Panc1 (cell line): ENCODE data around the gene CNTN1. TPM values are rescaled to one million over a fixed set of nuclear protein-coding genes. Genes with fewer than 3 reads are reported as not detected.

Experiments used
- ATAC-seq: fragments of 200-7000 bp; cut with Tn5 transposase; 2 replicates; pipeline ENCODE4 v1.9.1; 2020; ENCODE audit warnings: mild to moderate bottlenecking, moderate library complexity
- BruUV-seq: library from RNA; stranded (reverse); fragments of 400-500 nt; replicated peaks from 2 replicates; lab custom pipeline; 2021; lab: Mats Ljungman, UMichigan
- CTCF ChIA-PET: fragments of 300-600 bp; sonication (Branson Sonifier 250); formaldehyde crosslinking; loops from one replicate; lab custom pipeline; 2022; ENCODE audit warnings: antibody characterized with exemption; lab: Charles Lee
- POLR2A ChIA-PET: fragments of 300-600 bp; sonication (Branson Sonifier 250); formaldehyde crosslinking; loops from one replicate; lab custom pipeline; 2022; ENCODE audit warnings: antibody characterized with exemption; lab: Charles Lee
- DNase-seq: peaks from one replicate; pipeline ENCODE4 v3.0.0-alpha.2; 2010; ENCODE audit warnings: low read depth, low spot score
- H3K27ac ChIP-seq: 2 replicates; pipeline ENCODE4 v1.5.1; 2011; ENCODE audit warnings: mild to moderate bottlenecking, low read length, inconsistent platforms
- H3K27me3 ChIP-seq: fragments of 200-500 bp; sonication (Bioruptor generic); 2 replicates; pipeline ENCODE4 v1.6.0; 2014; ENCODE audit warnings: low read length, inconsistent platforms; ENCODE audit not compliant: control insufficient read depth, insufficient read depth
- H3K36me3 ChIP-seq: fragments of 200-500 bp; sonication (Bioruptor generic); 2 replicates; pipeline ENCODE4 v1.5.1; 2014; ENCODE audit warnings: inconsistent platforms, mild to moderate bottlenecking, low read length, moderate library complexity; ENCODE audit not compliant: control insufficient read depth, insufficient read depth
- H3K4me1 ChIP-seq: 2 replicates; pipeline ENCODE4 v1.5.1; 2011; ENCODE audit warnings: inconsistent platforms, mild to moderate bottlenecking, low read length, moderate library complexity; ENCODE audit not compliant: control insufficient read depth, insufficient read depth
- H3K4me3 ChIP-seq, 2 experiments: 2 replicates each; pipeline ENCODE4 v1.5.1; 2011 to 2012; ENCODE audit warnings: low read depth in 2 of 2, low read length in 2 of 2, mild to moderate bottlenecking in 2 of 2, inconsistent platforms in 1 of 2, moderate library complexity in 1 of 2
- H3K9me3 ChIP-seq: fragments of 200-500 bp; sonication (Bioruptor generic); 2 replicates; pipeline ENCODE4 v1.5.1; 2014; ENCODE audit warnings: low read depth, mild to moderate bottlenecking, inconsistent platforms, low read length, moderate library complexity; ENCODE audit not compliant: control insufficient read depth, insufficient read depth
- POLR2AphosphoS5 ChIP-seq: IDR thresholded peaks from 2 replicates; pipeline ENCODE4 v1.6.1; 2012; ENCODE audit warnings: mild to moderate bottlenecking, low read depth, low read length, moderate library complexity
- REST ChIP-seq, 2 experiments: IDR thresholded peaks; 2 replicates each; pipeline ENCODE4 v1.6.1; 2011 to 2012; ENCODE audit warnings: low read depth in 2 of 2, control low read depth in 1 of 2, low read length in 1 of 2, mild to moderate bottlenecking in 1 of 2, moderate library complexity in 1 of 2; ENCODE audit not compliant: insufficient read depth in 1 of 2
- SIN3A ChIP-seq: IDR thresholded peaks from 2 replicates; pipeline ENCODE4 v1.6.1; 2012; ENCODE audit warnings: low read depth, mild to moderate bottlenecking, low read length, moderate library complexity, borderline replicate concordance; ENCODE audit not compliant: insufficient read depth
- TCF7L2 ChIP-seq: IDR thresholded peaks from 2 replicates; pipeline ENCODE4 v1.6.1; 2011; ENCODE audit warnings: mild to moderate bottlenecking, low read depth, low read length, inconsistent platforms
- in situ Hi-C: cut with HindIII; loops from 2 replicates; pipeline ENCODE4 v1.10.0; 2016; ENCODE audit warnings: low sequenced_read_pairs, low pct_unique_long_range_greater_than_20kb
- intact Hi-C: fragments of 100-400 bp; cut with micrococcal nuclease; formaldehyde crosslinking; loops from one replicate; pipeline ENCODE4 v1.10.0; 2022; ENCODE audit not compliant: unreplicated experiment
- total RNA-seq: library from RNA; stranded (reverse); gene quantifications from one replicate; pipeline ENCODE4 v1.2.1, GENCODE V29; 2021; ENCODE audit not compliant: unreplicated experiment
- TF ChIP-seq, protein P1 (sequence below): fragments of 450-650 bp; IDR thresholded peaks from 2 replicates; pipeline ENCODE4 v1.5.1; 2017; ENCODE audit warnings: mild to moderate bottlenecking

Gene CNTN1
- total RNA-seq, 1 experiment from 2014 or later, result not detected

- intact Hi-C loops, result no loop called here
- DNase-seq, result no peak
- Histone ChIP-seq H3K4me3 (no peak overlapping the region), H3K27me3 (no peaks in the 10 kb centered on the region), H3K27ac (no peak overlapping the region), H3K9me3 (no peaks in the 10 kb centered on the region), H3K36me3 (no peaks in the 10 kb centered on the region), H3K4me1 (no peaks in the 10 kb centered on the region)
- ATAC-seq, result no peak
- POLR2A ChIA-PET, result no interaction called here
- in situ Hi-C loops, result no loop called here
- TF ChIP-seq, protein P1, sequence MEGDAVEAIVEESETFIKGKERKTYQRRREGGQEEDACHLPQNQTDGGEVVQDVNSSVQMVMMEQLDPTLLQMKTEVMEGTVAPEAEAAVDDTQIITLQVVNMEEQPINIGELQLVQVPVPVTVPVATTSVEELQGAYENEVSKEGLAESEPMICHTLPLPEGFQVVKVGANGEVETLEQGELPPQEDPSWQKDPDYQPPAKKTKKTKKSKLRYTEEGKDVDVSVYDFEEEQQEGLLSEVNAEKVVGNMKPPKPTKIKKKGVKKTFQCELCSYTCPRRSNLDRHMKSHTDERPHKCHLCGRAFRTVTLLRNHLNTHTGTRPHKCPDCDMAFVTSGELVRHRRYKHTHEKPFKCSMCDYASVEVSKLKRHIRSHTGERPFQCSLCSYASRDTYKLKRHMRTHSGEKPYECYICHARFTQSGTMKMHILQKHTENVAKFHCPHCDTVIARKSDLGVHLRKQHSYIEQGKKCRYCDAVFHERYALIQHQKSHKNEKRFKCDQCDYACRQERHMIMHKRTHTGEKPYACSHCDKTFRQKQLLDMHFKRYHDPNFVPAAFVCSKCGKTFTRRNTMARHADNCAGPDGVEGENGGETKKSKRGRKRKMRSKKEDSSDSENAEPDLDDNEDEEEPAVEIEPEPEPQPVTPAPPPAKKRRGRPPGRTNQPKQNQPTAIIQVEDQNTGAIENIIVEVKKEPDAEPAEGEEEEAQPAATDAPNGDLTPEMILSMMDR, result no peak
- TF ChIP-seq POLR2AphosphoS5 (no peak), TCF7L2 (no peak), SIN3A (no peak), REST (IDR thresholded peaks at IDR 0.05; ENCODE audit: insufficient read depth in 1 of 2, low read depth in 2 of 2, low read length in 1 of 2) (no peak)
- BruUV-seq, result no TSS peak
- CTCF ChIA-PET, result no interaction called here
These were observed 342.4 kb downstream of the CNTN1 start for GRCh38 chr12:41034686-41035085.

GRCh38 chr12:41039461-41039860 is 347.2 kb downstream of the CNTN1 start:
- in situ Hi-C loops (no loop called here), intact Hi-C loops (no loop called here)
- H3K9me3 ChIP-seq, result no peaks in the 10 kb centered on the region
- TF ChIP-seq, protein P1, result no peak
- TF ChIP-seq POLR2AphosphoS5 (no peak), TCF7L2 (no peak), SIN3A (no peak), REST (IDR thresholded peaks at IDR 0.05; ENCODE audit: insufficient read depth in 1 of 2, low read depth in 2 of 2, low read length in 1 of 2) (no peak)
- no peak for ATAC-seq
- no peak for DNase-seq
- no TSS peak for BruUV-seq
- CTCF ChIA-PET, result no interaction called here
- H3K27ac ChIP-seq, result no peak overlapping the region
- no peaks in the 10 kb centered on the region for H3K4me1 ChIP-seq
- H3K4me3 ChIP-seq, result no peak overlapping the region
- H3K36me3 ChIP-seq, result no peaks in the 10 kb centered on the region
- H3K27me3 ChIP-seq, result no peaks in the 10 kb centered on the region
- POLR2A ChIA-PET, result no interaction called here
